Measurements from ENCODE around the gene AGAP2. TPM values are rescaled to one million over a fixed set of nuclear protein-coding genes. Genes with fewer than 3 reads are reported as not detected.

AGAP2 gene
- total RNA-seq, 1 donor from 2014 or later: 0.29 TPM

DNA sequence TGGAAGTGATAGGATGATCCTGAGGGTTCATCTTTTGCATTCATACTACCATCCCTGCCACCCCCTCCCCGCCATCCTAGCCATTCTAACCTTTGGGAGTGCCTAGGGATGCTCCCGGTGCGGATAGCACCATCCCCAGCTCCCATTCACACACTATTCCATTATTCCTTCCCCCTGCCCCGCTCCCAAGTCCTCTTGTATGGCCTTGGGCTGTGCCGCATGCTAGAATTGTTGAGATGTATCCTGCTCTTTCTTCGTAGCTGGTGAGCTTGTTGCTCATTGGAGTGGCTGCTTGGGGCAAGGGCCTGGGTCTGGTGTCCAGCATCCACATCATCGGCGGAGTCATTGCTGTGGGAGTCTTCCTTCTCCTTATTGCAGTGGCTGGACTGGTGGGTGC lies 6.9 kb upstream of the AGAP2 start:
- H3K4me3 Mint-ChIP-seq (ENCODE audit: low read depth): peak overlapping the region; percentile 93
- peaks cover 32% of the 10 kb centered on the region for H3K27me3 Mint-ChIP-seq
- no peak for DNase-seq (ENCODE audit: low spot score, unreplicated experiment)
- peaks cover 5% of the 10 kb centered on the region for H3K4me1 Mint-ChIP-seq (ENCODE audit: low read depth)
- H3K27ac Mint-ChIP-seq: peak overlapping the region; percentile 93
- TF ChIP-seq, protein P1, sequence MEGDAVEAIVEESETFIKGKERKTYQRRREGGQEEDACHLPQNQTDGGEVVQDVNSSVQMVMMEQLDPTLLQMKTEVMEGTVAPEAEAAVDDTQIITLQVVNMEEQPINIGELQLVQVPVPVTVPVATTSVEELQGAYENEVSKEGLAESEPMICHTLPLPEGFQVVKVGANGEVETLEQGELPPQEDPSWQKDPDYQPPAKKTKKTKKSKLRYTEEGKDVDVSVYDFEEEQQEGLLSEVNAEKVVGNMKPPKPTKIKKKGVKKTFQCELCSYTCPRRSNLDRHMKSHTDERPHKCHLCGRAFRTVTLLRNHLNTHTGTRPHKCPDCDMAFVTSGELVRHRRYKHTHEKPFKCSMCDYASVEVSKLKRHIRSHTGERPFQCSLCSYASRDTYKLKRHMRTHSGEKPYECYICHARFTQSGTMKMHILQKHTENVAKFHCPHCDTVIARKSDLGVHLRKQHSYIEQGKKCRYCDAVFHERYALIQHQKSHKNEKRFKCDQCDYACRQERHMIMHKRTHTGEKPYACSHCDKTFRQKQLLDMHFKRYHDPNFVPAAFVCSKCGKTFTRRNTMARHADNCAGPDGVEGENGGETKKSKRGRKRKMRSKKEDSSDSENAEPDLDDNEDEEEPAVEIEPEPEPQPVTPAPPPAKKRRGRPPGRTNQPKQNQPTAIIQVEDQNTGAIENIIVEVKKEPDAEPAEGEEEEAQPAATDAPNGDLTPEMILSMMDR (IDR thresholded peaks at IDR 0.05; ENCODE audit: unreplicated experiment): no peak
- H3K36me3 Mint-ChIP-seq (ENCODE audit: insufficient read depth): peaks cover 18% of the 10 kb centered on the region
- no peaks in the 10 kb centered on the region for H3K9me3 Mint-ChIP-seq (ENCODE audit: low read depth)

- TF ChIP-seq, protein P1 (IDR thresholded peaks at IDR 0.05; ENCODE audit: unreplicated experiment): no peak
- H3K9me3 Mint-ChIP-seq (ENCODE audit: low read depth): no peaks in the 10 kb centered on the region
- H3K36me3 Mint-ChIP-seq (ENCODE audit: insufficient read depth): peaks cover 14% of the 10 kb centered on the region
- H3K4me1 Mint-ChIP-seq (ENCODE audit: low read depth): peaks cover 5% of the 10 kb centered on the region
- peak within 1 kb of the TSS; percentile 93 for H3K4me3 Mint-ChIP-seq (ENCODE audit: low read depth)
- H3K27ac Mint-ChIP-seq: peak within 1 kb of the TSS; percentile 93
- peak; percentile 69 for DNase-seq (ENCODE audit: low spot score, unreplicated experiment)
- H3K27me3 Mint-ChIP-seq: peaks cover 36% of the 10 kb centered on the region
These were observed 6.4 kb upstream of the AGAP2 start, which contains the start of gene TSPAN31 for GRCh38 chr12:57744777-57745484. Gene TSPAN31, plus strand, starts transcription at chr12:57745039. Its CDS starts 116 bp downstream, at chr12:57745155.

GRCh38 chr12:57744194-57744776 lies 5.7 kb upstream of the AGAP2 start:
- Mint-ChIP-seq H3K4me1 (ENCODE audit: low read depth) (peaks cover 5% of the 10 kb centered on the region), H3K9me3 (ENCODE audit: low read depth) (no peaks in the 10 kb centered on the region), H3K4me3 (ENCODE audit: low read depth) (peak overlapping the region; percentile 93), H3K27ac (peak overlapping the region; percentile 93), H3K27me3 (peaks cover 42% of the 10 kb centered on the region), H3K36me3 (ENCODE audit: insufficient read depth) (peaks cover 13% of the 10 kb centered on the region)
- no peak for DNase-seq (ENCODE audit: low spot score, unreplicated experiment)
- TF ChIP-seq, protein P1 (IDR thresholded peaks at IDR 0.05; ENCODE audit: unreplicated experiment): no peak

- no peaks in the 10 kb centered on the region for H3K9me3 Mint-ChIP-seq (ENCODE audit: low read depth)
- peaks cover 48% of the 10 kb centered on the region for H3K27me3 Mint-ChIP-seq
- peak overlapping the region; percentile 93 for H3K4me3 Mint-ChIP-seq (ENCODE audit: low read depth)
- no peak for DNase-seq (ENCODE audit: low spot score, unreplicated experiment)
- TF ChIP-seq, protein P1 (IDR thresholded peaks at IDR 0.05; ENCODE audit: unreplicated experiment): no peak
- H3K27ac Mint-ChIP-seq: no peak overlapping the region
- H3K36me3 Mint-ChIP-seq (ENCODE audit: insufficient read depth): peaks cover 8% of the 10 kb centered on the region
- H3K4me1 Mint-ChIP-seq (ENCODE audit: low read depth): peaks cover 9% of the 10 kb centered on the region
These were observed 5.2 kb upstream of the AGAP2 start for GRCh38 chr12:57743769-57744168.

DNA sequence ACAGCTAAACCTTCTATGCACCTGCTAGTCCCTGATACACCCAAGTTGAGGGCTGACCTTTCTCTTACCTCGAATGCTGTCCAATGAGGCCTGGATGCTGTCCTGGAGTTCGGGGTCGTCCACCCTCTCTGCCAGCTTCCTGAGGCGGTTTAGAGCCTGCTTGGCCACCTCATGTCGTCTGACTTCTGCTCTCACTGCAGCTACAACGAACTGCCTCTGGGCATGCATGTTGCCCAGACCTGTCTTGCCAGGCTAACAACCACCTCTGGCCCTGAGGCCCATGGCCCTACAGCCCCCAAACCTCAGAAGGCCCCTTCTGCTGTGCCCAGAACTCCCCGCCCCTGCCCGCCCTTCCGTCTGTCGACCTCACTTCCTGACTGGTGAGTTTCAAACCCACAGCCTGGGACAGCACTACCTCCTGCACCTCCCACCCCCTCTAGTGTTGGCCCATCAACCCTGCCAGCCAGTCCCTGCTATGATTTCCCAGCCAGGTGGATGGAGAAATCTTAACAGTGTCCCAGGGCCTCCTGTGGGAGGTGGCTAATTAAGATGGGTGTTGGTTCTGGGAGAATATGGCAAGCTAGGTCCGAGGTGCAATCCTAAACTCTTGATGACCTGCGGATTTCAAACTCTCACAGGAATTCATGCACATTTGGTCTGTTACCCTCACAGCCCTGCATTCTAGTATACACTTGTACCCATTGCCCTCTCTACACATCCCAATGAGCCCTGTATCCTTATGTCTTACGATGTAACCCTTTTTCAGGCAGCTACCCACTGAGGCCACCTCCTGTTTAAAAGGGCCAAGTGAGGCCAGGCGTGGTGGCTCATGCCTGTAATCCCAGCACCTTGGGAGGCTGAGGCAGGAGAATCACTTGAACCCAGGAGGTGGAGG lies 3.5 kb upstream of the AGAP2 start:
- Mint-ChIP-seq H3K9me3 (ENCODE audit: low read depth) (no peaks in the 10 kb centered on the region), H3K4me1 (ENCODE audit: low read depth) (peaks cover 9% of the 10 kb centered on the region), H3K36me3 (ENCODE audit: insufficient read depth) (peaks cover under 1% of the 10 kb centered on the region), H3K4me3 (ENCODE audit: low read depth) (no peak overlapping the region), H3K27me3 (peaks cover 49% of the 10 kb centered on the region), H3K27ac (no peak overlapping the region)
- no peak for DNase-seq (ENCODE audit: low spot score, unreplicated experiment)
- TF ChIP-seq, protein P1 (IDR thresholded peaks at IDR 0.05; ENCODE audit: unreplicated experiment): no peak

Measured in progenitor cell of endocrine pancreas (in vitro differentiated cells).